ENCODE measurements around the gene PCNX2. TPM values are rescaled to one million over a fixed set of nuclear protein-coding genes. Genes with fewer than 3 reads are reported as not detected.

Gene PCNX2
- total RNA-seq, 1 experiment from 2014 or later: 15.3 TPM

DNA sequence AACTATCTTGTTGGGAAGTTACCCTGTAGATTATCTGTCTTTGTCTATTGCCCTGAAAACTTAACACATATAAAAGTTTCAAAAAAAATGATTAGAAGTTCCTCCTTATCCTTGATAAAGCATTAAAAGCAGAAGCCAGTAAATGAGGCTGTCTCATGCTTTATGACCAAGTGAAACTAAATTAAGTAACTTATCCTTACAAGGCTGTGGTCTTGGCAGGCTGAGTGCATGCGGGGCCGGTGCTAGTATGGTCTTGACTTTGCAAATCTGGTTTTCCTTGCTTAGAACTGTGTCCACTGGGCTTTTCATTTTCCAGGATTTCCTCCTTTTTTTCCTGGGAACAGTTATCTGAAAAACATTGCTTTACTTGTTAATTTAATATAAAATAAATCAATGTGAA is 43.1 kb downstream of the PCNX2 start:
- 0 out of 4 replicates have a peak, but pooled peaks cover 0 to 3% of the 10 kb centered on the region in 2 experiments for H3K4me1 ChIP-seq (ENCODE audit: control insufficient read depth in 1 of 2, insufficient read depth in 2 of 2, low read length in 2 of 2)
- H3K27me3 ChIP-seq (ENCODE audit: insufficient read depth, low read length): no peaks in the 10 kb centered on the region
- ChIA-PET POLR2A (interaction anchor here (0.6 kb wide), 1 partner anchor 34 kb away, joined by 3 read pairs; no protein-coding TSS in a partner anchor), RAD21 (ENCODE audit: low non-redundant PET in 1 of 2, low total read pairs in 2 of 2, uncharacterized antibody in 2 of 2, unreplicated experiment in 2 of 2) (no interaction called here), CTCF (no interaction called here)
- H2AFZ ChIP-seq (ENCODE audit: low read depth, low read length, poor library complexity, severe bottlenecking): no peak overlapping the region
- no peak for ATAC-seq
- no peaks in the 10 kb centered on the region for H3K9me3 ChIP-seq (ENCODE audit: control insufficient read depth in 1 of 2, insufficient read depth in 1 of 2, low read depth in 1 of 2, low read length in 2 of 2)
- H3K79me2 ChIP-seq (ENCODE audit: insufficient read depth, low read length): 0 out of 2 replicates have a peak, but pooled peaks cover 3% of the 10 kb centered on the region
- no peaks in the 10 kb centered on the region for H3K9me2 ChIP-seq (ENCODE audit: insufficient read depth)
- BruUV-seq (replicated peaks): no TSS peak
- TF ChIP-seq ZFX (IDR thresholded peaks at IDR 0.05) (no peak), EGR1 (IDR thresholded peaks at IDR 0.05; ENCODE audit: low read depth) (no peak), SP1 (IDR thresholded peaks at IDR 0.05; ENCODE audit: low read depth) (no peak), POLR2AphosphoS5 (IDR thresholded peaks at IDR 0.05; ENCODE audit: low read depth, low read length) (no peak), TCF7L2 (IDR thresholded peaks at IDR 0.05; ENCODE audit: borderline replicate concordance, extremely low read depth, insufficient read depth, insufficient read length) (no peak), EZH2 (IDR thresholded peaks at IDR 0.05) (no peak), SRF (IDR thresholded peaks at IDR 0.05; ENCODE audit: low read depth) (no peak), SIN3A (IDR thresholded peaks at IDR 0.05; ENCODE audit: low read depth) (no peak), EZH2phosphoT487 (IDR thresholded peaks at IDR 0.05; ENCODE audit: borderline replicate concordance) (no peak), CBX3 (IDR thresholded peaks at IDR 0.05; ENCODE audit: low read depth) (no peak), ATF3 (IDR thresholded peaks at IDR 0.05) (no peak)
- TF ChIP-seq, protein P1, sequence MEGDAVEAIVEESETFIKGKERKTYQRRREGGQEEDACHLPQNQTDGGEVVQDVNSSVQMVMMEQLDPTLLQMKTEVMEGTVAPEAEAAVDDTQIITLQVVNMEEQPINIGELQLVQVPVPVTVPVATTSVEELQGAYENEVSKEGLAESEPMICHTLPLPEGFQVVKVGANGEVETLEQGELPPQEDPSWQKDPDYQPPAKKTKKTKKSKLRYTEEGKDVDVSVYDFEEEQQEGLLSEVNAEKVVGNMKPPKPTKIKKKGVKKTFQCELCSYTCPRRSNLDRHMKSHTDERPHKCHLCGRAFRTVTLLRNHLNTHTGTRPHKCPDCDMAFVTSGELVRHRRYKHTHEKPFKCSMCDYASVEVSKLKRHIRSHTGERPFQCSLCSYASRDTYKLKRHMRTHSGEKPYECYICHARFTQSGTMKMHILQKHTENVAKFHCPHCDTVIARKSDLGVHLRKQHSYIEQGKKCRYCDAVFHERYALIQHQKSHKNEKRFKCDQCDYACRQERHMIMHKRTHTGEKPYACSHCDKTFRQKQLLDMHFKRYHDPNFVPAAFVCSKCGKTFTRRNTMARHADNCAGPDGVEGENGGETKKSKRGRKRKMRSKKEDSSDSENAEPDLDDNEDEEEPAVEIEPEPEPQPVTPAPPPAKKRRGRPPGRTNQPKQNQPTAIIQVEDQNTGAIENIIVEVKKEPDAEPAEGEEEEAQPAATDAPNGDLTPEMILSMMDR (IDR thresholded peaks at IDR 0.05 in 2 of 3, conservative IDR thresholded peaks at IDR 0.05 in 1 of 3; ENCODE audit: borderline replicate concordance in 1 of 3, insufficient read depth in 1 of 3, low read depth in 2 of 3, low read length in 2 of 3): no peak
- peaks cover 2 to 7% of the 10 kb centered on the region in 2 experiments; a peak in 2 of 4 replicates for H3K36me3 ChIP-seq (ENCODE audit: control insufficient read depth in 1 of 2, insufficient read depth in 2 of 2, low read length in 2 of 2)
- H3K4me3 ChIP-seq (replicated peaks in 1 of 2; ENCODE audit: low read depth in 1 of 2, low read length in 2 of 2): no peak overlapping the region
- DNase-seq (ENCODE audit: low read depth, low spot score): no peak
- no peak overlapping the region for H3K9ac ChIP-seq (ENCODE audit: low read length)
- no peaks in the 10 kb centered on the region for H4K20me1 ChIP-seq (ENCODE audit: insufficient read depth)
- intact Hi-C loops (cut with micrococcal nuclease): no loop called here
- no peak overlapping the region for H3K27ac ChIP-seq (ENCODE audit: low read depth, low read length)
- H3K4me2 ChIP-seq (ENCODE audit: low read length): no peak overlapping the region

All from HCT116 (cell line).